ENCODE measurements around the gene TIMM44. TPM values are rescaled to one million over a fixed set of nuclear protein-coding genes. Genes with fewer than 3 reads are reported as not detected.

TIMM44 gene
- total RNA-seq, 1 donor from 2014 or later = 79.2 TPM

DNA sequence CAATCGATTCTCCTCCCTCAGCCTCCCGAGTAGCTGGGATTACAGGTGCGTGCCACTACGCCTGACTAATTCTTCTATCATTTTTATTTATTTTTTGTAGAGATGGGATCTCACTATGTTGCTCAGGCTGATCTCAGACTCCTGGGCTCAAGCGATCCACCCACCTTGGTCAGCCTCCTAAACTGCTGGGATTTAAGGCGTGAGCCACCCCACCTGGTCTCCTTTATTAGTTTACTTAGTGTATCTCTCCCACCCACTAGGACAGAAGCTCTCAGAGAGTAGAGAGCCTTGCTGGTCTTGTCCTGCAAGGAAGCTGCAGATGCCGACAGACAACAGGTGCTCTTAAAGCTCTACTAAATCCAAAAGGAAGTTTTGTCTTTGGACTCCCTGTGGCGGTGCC is 57.6 kb downstream of the TIMM44 start:
- Mint-ChIP-seq H3K9me3 (no peaks in the 10 kb centered on the region), H3K36me3 (ENCODE audit: low read depth) (no peaks in the 10 kb centered on the region), H3K27ac (no peak overlapping the region), H3K4me3 (ENCODE audit: low read depth) (no peak overlapping the region), H3K27me3 (ENCODE audit: low read depth) (peaks cover 10% of the 10 kb centered on the region), H3K4me1 (ENCODE audit: low read depth) (peaks cover 1% of the 10 kb centered on the region)
- intact Hi-C loops (cut with micrococcal nuclease) = loop anchor here (10.0 kb wide), 1 partner anchor 739 kb away; no protein-coding TSS in a partner anchor
- no peak for DNase-seq (ENCODE audit: low spot score)

DNA sequence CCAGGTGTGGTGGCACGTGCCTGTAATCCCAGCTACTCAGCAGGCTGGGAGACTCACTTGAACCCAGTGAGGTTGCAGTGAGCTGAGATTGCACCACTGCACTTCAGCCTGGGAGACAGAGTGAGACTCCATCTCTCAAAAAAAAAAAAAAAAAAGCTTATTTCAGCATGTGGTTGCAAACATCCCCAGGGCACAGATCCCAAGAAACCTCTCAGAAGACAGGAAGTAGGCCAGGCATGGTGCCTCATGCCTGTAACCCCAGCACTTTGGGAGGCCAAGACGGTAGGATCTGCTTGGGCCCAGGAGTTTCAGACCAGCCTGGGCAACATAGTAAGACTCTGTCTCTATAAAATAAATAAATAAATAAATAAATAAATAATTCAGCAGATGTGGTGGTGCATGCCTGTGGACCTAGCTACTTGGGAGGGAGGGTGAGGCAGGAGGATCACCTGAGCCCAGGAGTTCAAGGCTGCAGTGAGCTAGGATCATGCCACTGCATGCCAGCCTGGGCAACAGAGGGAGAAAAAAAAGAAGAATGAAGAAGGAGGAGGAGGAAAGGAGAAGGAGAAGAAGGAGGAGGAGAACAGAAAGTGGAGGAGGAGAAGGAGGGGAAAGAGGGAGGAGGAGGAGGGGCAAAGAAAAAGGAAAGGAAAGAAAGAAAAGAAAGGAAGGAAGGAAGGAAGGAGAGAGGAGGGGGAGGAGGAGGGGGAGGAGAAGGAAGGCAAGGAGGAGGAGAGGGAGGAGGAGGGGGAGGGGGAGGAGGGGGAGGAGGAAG is 59.5 kb downstream of the TIMM44 start:
- H3K4me1 Mint-ChIP-seq (ENCODE audit: low read depth) = peaks cover 1% of the 10 kb centered on the region
- intact Hi-C loops (cut with micrococcal nuclease) = loop anchor here (10.0 kb wide), 1 partner anchor 741 kb away; no protein-coding TSS in a partner anchor
- no peak for DNase-seq (ENCODE audit: low spot score)
- no peak overlapping the region for H3K4me3 Mint-ChIP-seq (ENCODE audit: low read depth)
- no peaks in the 10 kb centered on the region for H3K9me3 Mint-ChIP-seq
- no peak overlapping the region for H3K27ac Mint-ChIP-seq
- H3K27me3 Mint-ChIP-seq (ENCODE audit: low read depth) = peaks cover 4% of the 10 kb centered on the region
- no peaks in the 10 kb centered on the region for H3K36me3 Mint-ChIP-seq (ENCODE audit: low read depth)

DNA sequence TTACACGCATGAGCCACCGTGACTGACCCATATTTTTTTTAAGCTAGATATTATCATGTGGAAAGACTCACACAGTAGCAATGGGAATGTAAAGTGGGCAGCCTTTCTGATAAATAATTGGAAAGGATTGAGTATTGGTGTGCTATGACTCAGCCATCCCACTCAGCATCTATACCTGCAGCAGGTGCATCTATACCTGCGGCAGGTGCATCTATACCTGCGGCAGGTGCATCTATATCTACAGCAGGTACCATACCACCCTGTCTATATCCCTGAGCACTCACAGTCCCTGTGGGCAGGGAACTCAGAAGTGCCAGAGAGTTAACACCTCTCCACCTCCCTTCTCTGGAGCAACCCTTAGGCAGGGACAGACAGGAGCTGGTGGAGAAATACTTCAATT is 60.4 kb downstream of the TIMM44 start:
- no peak for DNase-seq (ENCODE audit: low spot score)
- intact Hi-C loops (cut with micrococcal nuclease) = loop anchor here (10.0 kb wide), 1 partner anchor 742 kb away; no protein-coding TSS in a partner anchor
- no peaks in the 10 kb centered on the region for H3K9me3 Mint-ChIP-seq
- peaks cover 2% of the 10 kb centered on the region for H3K27me3 Mint-ChIP-seq (ENCODE audit: low read depth)
- no peak overlapping the region for H3K27ac Mint-ChIP-seq
- no peak overlapping the region for H3K4me3 Mint-ChIP-seq (ENCODE audit: low read depth)
- H3K36me3 Mint-ChIP-seq (ENCODE audit: low read depth) = no peaks in the 10 kb centered on the region
- H3K4me1 Mint-ChIP-seq (ENCODE audit: low read depth) = peaks cover 1% of the 10 kb centered on the region

DNA sequence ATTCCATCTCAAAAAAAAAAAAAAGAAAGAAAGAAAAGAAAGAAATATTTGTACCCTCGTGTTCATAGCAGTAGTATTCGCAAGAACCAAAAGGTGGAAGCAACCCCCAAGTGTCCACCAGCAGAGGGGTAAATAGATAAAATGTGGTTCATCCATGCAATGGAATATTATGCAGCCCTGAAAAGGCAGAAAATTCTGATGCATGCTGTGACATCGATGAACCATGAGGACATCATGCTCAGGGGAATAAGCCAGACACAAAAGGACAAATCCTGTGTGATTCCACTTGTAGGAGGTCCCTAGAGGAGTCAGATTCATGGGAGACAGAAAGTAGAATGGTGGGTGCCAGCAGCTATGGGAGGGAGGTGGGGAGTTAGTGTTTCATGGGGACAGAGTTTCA is 61.6 kb downstream of the TIMM44 start:
- Mint-ChIP-seq H3K4me3 (ENCODE audit: low read depth) (no peak overlapping the region), H3K27ac (no peak overlapping the region), H3K36me3 (ENCODE audit: low read depth) (no peaks in the 10 kb centered on the region), H3K9me3 (no peaks in the 10 kb centered on the region), H3K27me3 (ENCODE audit: low read depth) (peaks cover 3% of the 10 kb centered on the region), H3K4me1 (ENCODE audit: low read depth) (peaks cover 1% of the 10 kb centered on the region)
- intact Hi-C loops (cut with micrococcal nuclease) = loop anchor here (10.0 kb wide), 1 partner anchor 743 kb away; no protein-coding TSS in a partner anchor
- DNase-seq (ENCODE audit: low spot score) = no peak

DNA sequence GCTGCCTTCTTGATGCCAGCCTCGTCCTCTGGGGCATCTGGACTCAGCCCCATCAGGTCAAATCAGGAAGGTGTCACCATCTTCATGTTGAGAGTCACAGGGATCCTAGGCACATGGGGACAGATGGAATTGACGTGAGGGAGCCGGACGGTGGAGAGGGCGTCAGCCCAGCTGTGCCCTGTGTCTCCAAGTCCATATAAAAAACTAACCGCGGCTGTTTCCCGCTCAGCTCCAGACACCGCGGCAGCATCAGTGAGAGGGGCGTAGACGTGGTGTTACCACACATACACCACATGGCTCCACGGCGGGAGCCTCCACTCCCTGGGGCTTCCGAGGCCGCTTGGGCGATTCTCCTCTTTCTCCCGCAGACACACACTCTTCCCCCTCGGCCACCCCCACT is 63.6 kb downstream of the TIMM44 start:
- no peak for DNase-seq (ENCODE audit: low spot score)
- H3K27me3 Mint-ChIP-seq (ENCODE audit: low read depth) = peaks cover 16% of the 10 kb centered on the region
- no peak overlapping the region for H3K27ac Mint-ChIP-seq
- H3K9me3 Mint-ChIP-seq = no peaks in the 10 kb centered on the region
- peaks cover 1% of the 10 kb centered on the region for H3K4me1 Mint-ChIP-seq (ENCODE audit: low read depth)
- no peaks in the 10 kb centered on the region for H3K36me3 Mint-ChIP-seq (ENCODE audit: low read depth)
- intact Hi-C loops (cut with micrococcal nuclease) = loop anchor here (10.0 kb wide), 1 partner anchor 745 kb away; no protein-coding TSS in a partner anchor
- no peak overlapping the region for H3K4me3 Mint-ChIP-seq (ENCODE audit: low read depth)

DNA sequence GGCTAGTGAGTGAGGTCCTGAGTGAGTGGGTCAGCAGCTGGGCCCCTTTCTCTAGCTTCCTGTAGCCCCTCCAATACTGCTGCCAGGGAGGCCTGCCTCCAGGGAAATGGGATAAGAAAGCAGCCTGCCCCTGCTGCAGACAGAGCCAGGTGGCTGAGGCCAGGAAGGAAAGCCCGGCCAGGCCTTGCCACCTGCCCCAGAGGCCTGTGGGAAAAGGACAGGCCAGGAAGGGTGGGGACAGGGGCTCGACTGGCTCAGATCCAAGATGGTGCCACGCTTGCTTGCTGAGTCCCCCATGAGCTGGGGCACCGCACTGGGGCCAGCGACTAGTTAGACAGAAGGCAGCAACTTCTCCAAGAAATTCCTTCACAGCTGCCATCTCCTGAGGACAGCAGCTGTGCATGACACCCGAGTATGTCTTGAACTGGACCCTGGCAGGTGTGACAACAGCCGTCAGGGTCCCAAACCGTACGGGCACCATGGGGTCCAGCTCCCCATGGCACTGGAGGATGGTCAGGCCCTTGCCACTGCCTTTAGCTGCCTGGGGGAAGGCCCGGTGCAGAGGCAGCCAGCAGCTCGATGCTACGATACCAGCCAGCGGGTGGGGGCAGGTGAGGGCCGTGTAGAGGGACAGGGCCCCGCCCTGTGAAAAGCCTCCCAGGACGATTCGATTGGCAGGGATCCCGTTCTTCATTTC is 64.2 kb downstream of the TIMM44 start:
- Mint-ChIP-seq H3K4me3 (ENCODE audit: low read depth) (no peak overlapping the region), H3K4me1 (ENCODE audit: low read depth) (peaks cover 1% of the 10 kb centered on the region), H3K27ac (no peak overlapping the region), H3K27me3 (ENCODE audit: low read depth) (peaks cover 20% of the 10 kb centered on the region), H3K9me3 (no peaks in the 10 kb centered on the region), H3K36me3 (ENCODE audit: low read depth) (no peaks in the 10 kb centered on the region)
- no peak for DNase-seq (ENCODE audit: low spot score)
- intact Hi-C loops (cut with micrococcal nuclease) = no loop called here

DNA sequence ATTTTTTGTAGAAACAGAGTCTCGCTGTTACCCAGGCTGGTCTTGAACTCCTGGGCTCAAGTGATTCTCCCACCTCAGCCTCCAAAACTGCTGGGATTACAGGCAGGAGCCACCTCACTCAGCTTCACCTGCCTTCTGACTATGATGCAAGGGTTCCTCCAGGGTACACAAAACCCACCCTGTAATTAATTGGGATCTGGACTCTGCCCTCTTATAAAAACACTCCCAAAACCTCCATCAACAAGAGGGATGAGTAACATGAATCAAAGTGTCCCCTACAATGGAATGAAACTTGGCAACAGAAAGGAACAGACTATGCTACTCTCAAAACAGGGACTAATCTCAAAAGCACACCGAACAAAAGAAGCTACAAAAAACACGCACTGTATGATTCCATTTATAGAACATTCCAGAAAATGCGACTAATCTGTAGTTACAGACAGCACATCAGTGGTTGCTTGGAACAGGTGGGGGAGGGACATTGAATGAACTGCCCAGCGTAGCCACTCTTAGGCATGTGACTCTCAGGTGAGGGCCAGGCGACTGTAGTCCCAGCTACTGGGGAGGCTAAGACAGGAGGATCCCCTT is 66.1 kb downstream of the TIMM44 start:
- Mint-ChIP-seq H3K4me1 (ENCODE audit: low read depth) (peaks cover 3% of the 10 kb centered on the region), H3K27me3 (ENCODE audit: low read depth) (peaks cover 27% of the 10 kb centered on the region), H3K27ac (no peak overlapping the region), H3K9me3 (no peaks in the 10 kb centered on the region), H3K36me3 (ENCODE audit: low read depth) (no peaks in the 10 kb centered on the region), H3K4me3 (ENCODE audit: low read depth) (no peak overlapping the region)
- no peak for DNase-seq (ENCODE audit: low spot score)
- intact Hi-C loops (cut with micrococcal nuclease) = no loop called here

Other genes with a start within 250 kb of the TIMM44 start
- gene FCER2, start 241.5 kb downstream of the TIMM44 start, total RNA-seq = 0.46 and 0.99 TPM in 2 replicates
- gene CLEC4G, start 211.6 kb downstream of the TIMM44 start, total RNA-seq = not detected in 2 replicates
- gene CD209, start 196.1 kb downstream of the TIMM44 start, total RNA-seq = not detected in 2 replicates
- not detected in 2 replicates for gene CLEC4M, start 180.4 kb downstream of the TIMM44 start, total RNA-seq
- gene EVI5L, start 113.4 kb downstream of the TIMM44 start, total RNA-seq = 3.8 and 4.5 TPM in 2 replicates
- gene PRR36, start 69.3 kb downstream of the TIMM44 start, total RNA-seq = 0.05 TPM in 1 of 2 replicates, not detected in the other
- gene LRRC8E, start 55.2 kb downstream of the TIMM44 start, total RNA-seq = not detected in 2 replicates
- gene MAP2K7, start 39.8 kb downstream of the TIMM44 start, total RNA-seq = 43.0 and 44.6 TPM in 2 replicates
- gene TGFBR3L, start 28.8 kb downstream of the TIMM44 start, total RNA-seq = 6.3 TPM in 2 replicates
- 18.4 and 19.5 TPM in 2 replicates for gene SNAPC2, start 23.3 kb downstream of the TIMM44 start, total RNA-seq
- gene CTXN1, start 17.5 kb downstream of the TIMM44 start, total RNA-seq = 0.50 and 0.53 TPM in 2 replicates
- gene ELAVL1, start 62.0 kb upstream of the TIMM44 start, total RNA-seq = 184 TPM in 2 replicates
- gene CCL25, start 109.1 kb upstream of the TIMM44 start, total RNA-seq = not detected in 2 replicates
- not detected in 2 replicates for gene FBN3, start 205.9 kb upstream of the TIMM44 start, total RNA-seq

Measured in activated T-helper 2 cell treated with anti-CD3 and anti-CD28 coated beads, Interferon-gamma antibody, Interleukin-2, Interleukin-4, amounts not matched to agents 10 μg/mL and 5 μg/mL and 100 μg/mL, durations not matched to agents 14 hours and 24 hours and 36 hours (primary cell).